IPS DF 19.7 (cell line): Measurements from ENCODE around the gene C20orf141.
"Not testable (repeated sequence)": the region's sequence is repeated elsewhere in the genome, so short reads cannot be mapped to it uniquely, and the experiment has no call there.

ENCODE experiments used
- DNase-seq: peaks from one replicate; pipeline ENCODE4 v3.0.0-alpha.2; 2013; ENCODE audit warnings: low read depth, low spot score

Gene C20orf141

GRCh38 chr20:2799688-2800520 lies 14.9 kb upstream of the C20orf141 start:
- DNase-seq, result no peak

GRCh38 chr20:2800521-2801285 lies 14.1 kb upstream of the C20orf141 start, which contains the start of gene CPXM1:
TSS of gene CPXM1 (minus strand) at chr20:2800627. CDS start at chr20:2800572, 55 bp downstream.
- DNase-seq, result no peak

GRCh38 chr20:2801286-2801728 lies 13.5 kb upstream of the C20orf141 start:
- no peak for DNase-seq

- DNase-seq, result no peak
Measured at GRCh38 chr20:2804041-2804828, 10.6 kb upstream of the C20orf141 start.

- no peak for DNase-seq
Measured at GRCh38 chr20:2804852-2805688, 9.7 kb upstream of the C20orf141 start.

GRCh38 chr20:2805689-2806350 lies 9.0 kb upstream of the C20orf141 start:
- DNase-seq, result no peak

GRCh38 chr20:2806351-2806701 lies 8.5 kb upstream of the C20orf141 start:
- DNase-seq, result no peak

- no peak for DNase-seq
Measured at GRCh38 chr20:2807019-2807418, 7.8 kb upstream of the C20orf141 start.

GRCh38 chr20:2807929-2808328 lies 6.9 kb upstream of the C20orf141 start:
- DNase-seq, result not testable (repeated sequence)

- DNase-seq, result no peak
Measured at GRCh38 chr20:2809690-2810089, 5.1 kb upstream of the C20orf141 start.

GRCh38 chr20:2812189-2812588 lies 2.6 kb upstream of the C20orf141 start:
- DNase-seq, result no peak

- no peak for DNase-seq
Measured at GRCh38 chr20:2814076-2814475, 711 bp upstream of the C20orf141 start.

GRCh38 chr20:2815242-2815900 lies 584 bp downstream of the C20orf141 start:
- DNase-seq, result no peak

- no peak for DNase-seq
Measured at GRCh38 chr20:2816030-2816582, 1.3 kb downstream of the C20orf141 start, which contains the start of gene TMEM239. TSS of gene TMEM239 (plus strand) at chr20:2816364. CDS start at chr20:2816555, 191 bp downstream.

GRCh38 chr20:2816583-2817340 lies 2.0 kb downstream of the C20orf141 start:
- DNase-seq, result no peak

GRCh38 chr20:2817341-2817726 lies 2.5 kb downstream of the C20orf141 start:
- no peak for DNase-seq

- DNase-seq, result no peak
Measured at GRCh38 chr20:2817891-2818595, 3.3 kb downstream of the C20orf141 start.
